Measurements from ENCODE around the gene AOC2. TPM values are rescaled to one million over a fixed set of nuclear protein-coding genes. Genes with fewer than 3 reads are reported as not detected.

Gene AOC2
- total and polyA plus RNA-seq, 2 of the 13 experiments (the other 11 are each of a cell fraction or from before 2014, with no cell fraction given): 1.2 to 3.3 TPM

DNA sequence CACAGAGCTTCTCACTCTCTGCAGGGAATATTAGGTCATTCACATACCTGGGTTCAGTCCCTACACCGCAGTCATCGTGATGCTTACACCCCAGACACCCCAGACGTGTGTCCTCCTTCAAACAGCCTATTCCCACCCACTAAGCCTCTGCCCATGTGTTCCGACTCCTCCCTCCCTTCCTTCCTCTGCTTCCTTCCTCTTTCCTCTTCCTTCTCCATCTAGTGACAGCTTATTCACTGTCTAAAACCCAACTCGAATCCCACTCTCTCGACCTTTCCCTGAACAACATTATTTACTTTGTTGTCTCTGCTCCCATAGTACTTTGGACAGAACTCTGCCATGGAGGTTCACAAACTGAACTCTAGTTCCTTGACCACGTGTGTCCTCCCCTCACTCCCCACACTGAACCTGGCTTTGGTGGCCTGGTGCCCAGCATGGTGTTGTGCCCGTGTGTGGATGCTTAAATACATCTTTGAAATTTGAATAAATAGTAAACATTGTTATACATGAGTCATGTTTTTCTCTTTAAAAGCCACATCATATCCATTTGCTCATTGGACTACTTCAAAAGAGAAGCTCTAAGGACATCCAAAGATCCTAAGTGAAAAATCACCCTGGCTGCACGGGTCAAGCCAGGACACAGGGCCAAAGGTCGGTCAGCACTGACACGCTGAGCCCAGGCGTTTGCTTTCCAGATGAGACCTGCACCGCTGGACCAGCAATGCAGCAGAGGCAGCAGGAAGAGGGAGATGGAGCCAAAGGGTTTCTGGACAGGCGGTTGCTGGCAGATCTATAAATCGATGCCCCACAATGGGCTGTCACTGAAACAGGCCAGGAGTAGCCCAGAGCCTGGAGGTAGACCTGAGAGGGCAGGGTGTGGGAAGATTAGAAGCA is 42.1 kb downstream of the AOC2 start (continued):
- TF ChIP-seq, protein P1, sequence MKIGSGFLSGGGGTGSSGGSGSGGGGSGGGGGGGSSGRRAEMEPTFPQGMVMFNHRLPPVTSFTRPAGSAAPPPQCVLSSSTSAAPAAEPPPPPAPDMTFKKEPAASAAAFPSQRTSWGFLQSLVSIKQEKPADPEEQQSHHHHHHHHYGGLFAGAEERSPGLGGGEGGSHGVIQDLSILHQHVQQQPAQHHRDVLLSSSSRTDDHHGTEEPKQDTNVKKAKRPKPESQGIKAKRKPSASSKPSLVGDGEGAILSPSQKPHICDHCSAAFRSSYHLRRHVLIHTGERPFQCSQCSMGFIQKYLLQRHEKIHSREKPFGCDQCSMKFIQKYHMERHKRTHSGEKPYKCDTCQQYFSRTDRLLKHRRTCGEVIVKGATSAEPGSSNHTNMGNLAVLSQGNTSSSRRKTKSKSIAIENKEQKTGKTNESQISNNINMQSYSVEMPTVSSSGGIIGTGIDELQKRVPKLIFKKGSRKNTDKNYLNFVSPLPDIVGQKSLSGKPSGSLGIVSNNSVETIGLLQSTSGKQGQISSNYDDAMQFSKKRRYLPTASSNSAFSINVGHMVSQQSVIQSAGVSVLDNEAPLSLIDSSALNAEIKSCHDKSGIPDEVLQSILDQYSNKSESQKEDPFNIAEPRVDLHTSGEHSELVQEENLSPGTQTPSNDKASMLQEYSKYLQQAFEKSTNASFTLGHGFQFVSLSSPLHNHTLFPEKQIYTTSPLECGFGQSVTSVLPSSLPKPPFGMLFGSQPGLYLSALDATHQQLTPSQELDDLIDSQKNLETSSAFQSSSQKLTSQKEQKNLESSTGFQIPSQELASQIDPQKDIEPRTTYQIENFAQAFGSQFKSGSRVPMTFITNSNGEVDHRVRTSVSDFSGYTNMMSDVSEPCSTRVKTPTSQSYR (CRISPR knock-in tag; IDR thresholded peaks at IDR 0.05; ENCODE audit: borderline replicate concordance): peak; percentile 66; the same call in 1 of the 2 replicates
- TF ChIP-seq IRF2 (CRISPR knock-in tag; IDR thresholded peaks at IDR 0.05) (peak; percentile 30; the same call in 1 of the 2 replicates), THAP11 (CRISPR knock-in tag; IDR thresholded peaks at IDR 0.05) (peak; percentile 70; the same call in 1 of the 2 replicates), CHCHD3 (CRISPR knock-in tag; IDR thresholded peaks at IDR 0.05) (no peak), ZNF121 (CRISPR knock-in tag; IDR thresholded peaks at IDR 0.05) (no peak; the same call in 1 of the 2 replicates), SALL2 (CRISPR knock-in tag; IDR thresholded peaks at IDR 0.05) (peak; percentile 83; the same call in 1 of the 2 replicates), ZNF24 (IDR thresholded peaks at IDR 0.05) (0 out of 2 replicates have a peak, but pooled peaks have one; percentile 33), TIGD3 (CRISPR knock-in tag; IDR thresholded peaks at IDR 0.05; ENCODE audit: borderline replicate concordance) (no peak; the same call in 1 of the 2 replicates), ZNF124 (CRISPR knock-in tag; IDR thresholded peaks at IDR 0.05) (no peak), ZBTB1 (CRISPR knock-in tag; IDR thresholded peaks at IDR 0.05; ENCODE audit: borderline replicate concordance) (no peak), POLR2G (IDR thresholded peaks at IDR 0.05; ENCODE audit: low read depth, low read length) (no peak), SIN3B (IDR thresholded peaks at IDR 0.05; ENCODE audit: low read length) (no peak), ZNF383 (CRISPR knock-in tag; IDR thresholded peaks at IDR 0.05; ENCODE audit: borderline replicate concordance) (no peak), ZNF557 (CRISPR knock-in tag; IDR thresholded peaks at IDR 0.05) (0 out of 2 replicates have a peak, but pooled peaks have one; percentile 59), NCOA2 (CRISPR knock-in tag; IDR thresholded peaks at IDR 0.05) (peak; percentile 89), ZNF510 (CRISPR knock-in tag; IDR thresholded peaks at IDR 0.05; ENCODE audit: low read depth) (peak; percentile 83; the same call in 1 of the 2 replicates), ZNF280D (CRISPR knock-in tag; IDR thresholded peaks at IDR 0.05) (peak; percentile 99), POLR2AphosphoS2 (IDR thresholded peaks at IDR 0.05; ENCODE audit: low read depth, low read length) (no peak)
- TF ChIP-seq, protein P2, sequence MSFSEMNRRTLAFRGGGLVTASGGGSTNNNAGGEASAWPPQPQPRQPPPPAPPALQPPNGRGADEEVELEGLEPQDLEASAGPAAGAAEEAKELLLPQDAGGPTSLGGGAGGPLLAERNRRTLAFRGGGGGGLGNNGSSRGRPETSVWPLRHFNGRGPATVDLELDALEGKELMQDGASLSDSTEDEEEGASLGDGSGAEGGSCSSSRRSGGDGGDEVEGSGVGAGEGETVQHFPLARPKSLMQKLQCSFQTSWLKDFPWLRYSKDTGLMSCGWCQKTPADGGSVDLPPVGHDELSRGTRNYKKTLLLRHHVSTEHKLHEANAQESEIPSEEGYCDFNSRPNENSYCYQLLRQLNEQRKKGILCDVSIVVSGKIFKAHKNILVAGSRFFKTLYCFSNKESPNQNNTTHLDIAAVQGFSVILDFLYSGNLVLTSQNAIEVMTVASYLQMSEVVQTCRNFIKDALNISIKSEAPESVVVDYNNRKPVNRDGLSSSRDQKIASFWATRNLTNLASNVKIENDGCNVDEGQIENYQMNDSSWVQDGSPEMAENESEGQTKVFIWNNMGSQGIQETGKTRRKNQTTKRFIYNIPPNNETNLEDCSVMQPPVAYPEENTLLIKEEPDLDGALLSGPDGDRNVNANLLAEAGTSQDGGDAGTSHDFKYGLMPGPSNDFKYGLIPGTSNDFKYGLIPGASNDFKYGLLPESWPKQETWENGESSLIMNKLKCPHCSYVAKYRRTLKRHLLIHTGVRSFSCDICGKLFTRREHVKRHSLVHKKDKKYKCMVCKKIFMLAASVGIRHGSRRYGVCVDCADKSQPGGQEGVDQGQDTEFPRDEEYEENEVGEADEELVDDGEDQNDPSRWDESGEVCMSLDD (CRISPR knock-in tag; IDR thresholded peaks at IDR 0.05; ENCODE audit: borderline replicate concordance): no peak

All from HepG2 (cell line).